Stimulated activated CD8-positive, alpha-beta memory T cell treated with anti-CD3 and anti-CD28 coated beads, Interleukin-7, amount 100 ng/mL, for 48 hours (primary cell): Measurements from ENCODE around the gene TRIM74.
A peak's percentile ranks its signal among the peaks of the same experiment; 100 is the strongest.
"Not testable (repeated sequence)": the region's sequence is repeated elsewhere in the genome, so short reads cannot be mapped to it uniquely, and the experiment has no call there.

Experiments
- DNase-seq, 2 donors: peaks; one replicate each; pipeline ENCODE4 v3.0.0-alpha.2; 2020; ENCODE audit warnings: low read depth in 1 of 2; ENCODE audit errors: extremely low read depth in 1 of 2

The TRIM74 gene

GRCh38 chr7:72913750-72914149 is 55.5 kb downstream of the TRIM74 start:
- DNase-seq, result peak in 1 of 2 donors; percentile 32

GRCh38 chr7:72911395-72911794 is 57.9 kb downstream of the TRIM74 start:
- DNase-seq, result not testable (repeated sequence)
